ENCODE measurements around the gene NNT. TPM values are rescaled to one million over a fixed set of nuclear protein-coding genes. Genes with fewer than 3 reads are reported as not detected.
"Not testable (repeated sequence)": the region's sequence is repeated elsewhere in the genome, so short reads cannot be mapped to it uniquely, and the experiment has no call there.

The NNT gene
- total RNA-seq, 1 donor from 2014 or later, result 67.3 TPM

GRCh38 chr5:43661102-43661501 lies 58.1 kb downstream of the NNT start:
- Mint-ChIP-seq H3K4me3 (ENCODE audit: low read depth) (no peak overlapping the region), H3K27me3 (no peaks in the 10 kb centered on the region), H3K9me3 (ENCODE audit: low read depth) (no peaks in the 10 kb centered on the region), H3K4me1 (ENCODE audit: low read depth) (no peaks in the 10 kb centered on the region), H3K27ac (no peak overlapping the region), H3K36me3 (ENCODE audit: insufficient read depth) (peaks cover 26% of the 10 kb centered on the region)
- TF ChIP-seq CTCF (IDR thresholded peaks at IDR 0.05; ENCODE audit: unreplicated experiment), result peak; percentile 62
- no peak for DNase-seq (ENCODE audit: low spot score, unreplicated experiment)

GRCh38 chr5:43663916-43664315 lies 60.9 kb downstream of the NNT start:
- Mint-ChIP-seq H3K4me3 (ENCODE audit: low read depth) (no peak overlapping the region), H3K27me3 (no peaks in the 10 kb centered on the region), H3K9me3 (ENCODE audit: low read depth) (no peaks in the 10 kb centered on the region), H3K36me3 (ENCODE audit: insufficient read depth) (peaks cover 30% of the 10 kb centered on the region), H3K4me1 (ENCODE audit: low read depth) (no peaks in the 10 kb centered on the region), H3K27ac (peak overlapping the region; percentile 43)
- DNase-seq (ENCODE audit: low spot score, unreplicated experiment), result no peak
- no peak for TF ChIP-seq CTCF (IDR thresholded peaks at IDR 0.05; ENCODE audit: unreplicated experiment)

GRCh38 chr5:43664501-43665040 lies 61.6 kb downstream of the NNT start:
- H3K9me3 Mint-ChIP-seq (ENCODE audit: low read depth), result no peaks in the 10 kb centered on the region
- H3K4me1 Mint-ChIP-seq (ENCODE audit: low read depth), result no peaks in the 10 kb centered on the region

GRCh38 chr5:43665749-43666148 lies 62.8 kb downstream of the NNT start:
- DNase-seq (ENCODE audit: low spot score, unreplicated experiment); H3K9me3 Mint-ChIP-seq (ENCODE audit: low read depth); H3K4me3 Mint-ChIP-seq (ENCODE audit: low read depth); H3K4me1 Mint-ChIP-seq (ENCODE audit: low read depth); H3K27ac Mint-ChIP-seq; H3K27me3 Mint-ChIP-seq: not testable (repeated sequence)
- peaks cover 32% of the 10 kb centered on the region for H3K36me3 Mint-ChIP-seq (ENCODE audit: insufficient read depth)

More at GRCh38 chr5:43664501-43665040, 61.6 kb downstream of the NNT start:
- Mint-ChIP-seq H3K36me3 (ENCODE audit: insufficient read depth) (peaks cover 30% of the 10 kb centered on the region), H3K27ac (no peak overlapping the region), H3K27me3 (no peaks in the 10 kb centered on the region), H3K4me3 (ENCODE audit: low read depth) (no peak overlapping the region)
- no peak for DNase-seq (ENCODE audit: low spot score, unreplicated experiment)
- no peak for TF ChIP-seq CTCF (IDR thresholded peaks at IDR 0.05; ENCODE audit: unreplicated experiment)

- Mint-ChIP-seq H3K36me3 (ENCODE audit: insufficient read depth) (peaks cover 36% of the 10 kb centered on the region), H3K9me3 (ENCODE audit: low read depth) (peaks cover 14% of the 10 kb centered on the region)
- H3K4me3 Mint-ChIP-seq (ENCODE audit: low read depth); H3K27ac Mint-ChIP-seq; DNase-seq (ENCODE audit: low spot score, unreplicated experiment); H3K27me3 Mint-ChIP-seq; H3K4me1 Mint-ChIP-seq (ENCODE audit: low read depth): not testable (repeated sequence)
These were observed 63.7 kb downstream of the NNT start for GRCh38 chr5:43666728-43667127.

GRCh38 chr5:43667379-43667778 lies 64.4 kb downstream of the NNT start:
- not testable (repeated sequence) for H3K27me3 Mint-ChIP-seq; H3K4me1 Mint-ChIP-seq (ENCODE audit: low read depth); H3K4me3 Mint-ChIP-seq (ENCODE audit: low read depth); DNase-seq (ENCODE audit: low spot score, unreplicated experiment); H3K27ac Mint-ChIP-seq
- H3K9me3 Mint-ChIP-seq (ENCODE audit: low read depth), result peaks cover 17% of the 10 kb centered on the region
- peaks cover 37% of the 10 kb centered on the region for H3K36me3 Mint-ChIP-seq (ENCODE audit: insufficient read depth)

GRCh38 chr5:43674536-43674935 lies 71.6 kb downstream of the NNT start:
- no peaks in the 10 kb centered on the region for H3K27me3 Mint-ChIP-seq
- peaks cover 30% of the 10 kb centered on the region for H3K36me3 Mint-ChIP-seq (ENCODE audit: insufficient read depth)

More at GRCh38 chr5:43674536-43674935, 71.6 kb downstream of the NNT start:
- peaks cover 17% of the 10 kb centered on the region for H3K9me3 Mint-ChIP-seq (ENCODE audit: low read depth)
- no peak for TF ChIP-seq CTCF (IDR thresholded peaks at IDR 0.05; ENCODE audit: unreplicated experiment)
- no peak for DNase-seq (ENCODE audit: low spot score, unreplicated experiment)
- no peak overlapping the region for H3K27ac Mint-ChIP-seq
- H3K4me1 Mint-ChIP-seq (ENCODE audit: low read depth), result no peaks in the 10 kb centered on the region
- H3K4me3 Mint-ChIP-seq (ENCODE audit: low read depth), result no peak overlapping the region
